HUES6 (cell line): ENCODE results near the gene TAF7.
"Not testable (repeated sequence)": the region's sequence is repeated elsewhere in the genome, so short reads cannot be mapped to it uniquely, and the experiment has no call there.

Experiments used
- H3K27ac ChIP-seq: 2 replicates; pipeline ENCODE4 v1.7.0; 2013; ENCODE audit warnings: low read depth, mild to moderate bottlenecking, low read length, inconsistent platforms
- H3K27me3 ChIP-seq: 2 replicates; pipeline ENCODE4 v1.6.1; 2013; ENCODE audit warnings: low read length; ENCODE audit not compliant: control insufficient read depth, insufficient read depth
- H3K36me3 ChIP-seq: 2 replicates; pipeline ENCODE4 v1.6.1; 2013; ENCODE audit warnings: low read length; ENCODE audit not compliant: control insufficient read depth, insufficient read depth
- H3K4me1 ChIP-seq: 2 replicates; pipeline ENCODE4 v1.6.1; 2013; ENCODE audit warnings: low read length; ENCODE audit not compliant: control insufficient read depth, insufficient read depth
- H3K4me3 ChIP-seq: 2 replicates; pipeline ENCODE4 v1.5.1; 2013; ENCODE audit warnings: low read depth, low read length
- H3K9ac ChIP-seq: one replicate; pipeline ENCODE4 v1.6.1; 2013; ENCODE audit warnings: mild to moderate bottlenecking, low read length
- H3K9me3 ChIP-seq: 2 replicates; pipeline ENCODE4 v1.6.1; 2013; ENCODE audit warnings: low read depth, low read length; ENCODE audit not compliant: control insufficient read depth, insufficient read depth

The TAF7 gene

GRCh38 chr5:141354900-141355469, 34.4 kb upstream of the TAF7 start, which contains the start of gene PCDHGA4:
TSS of gene PCDHGA4 (plus strand) at chr5:141355021. CDS start at chr5:141355108, 87 bp downstream.
- Histone ChIP-seq H3K27ac (no peak within 1 kb of the TSS), H3K9me3 (peaks cover 48% of the 10 kb centered on the region), H3K4me3 (no peak within 1 kb of the TSS), H3K36me3 (no peaks in the 10 kb centered on the region), H3K9ac (no peak within 1 kb of the TSS), H3K27me3 (no peaks in the 10 kb centered on the region), H3K4me1 (no peaks in the 10 kb centered on the region)

- no peak overlapping the region for H3K4me3 ChIP-seq
- no peaks in the 10 kb centered on the region for H3K27me3 ChIP-seq
- H3K9ac ChIP-seq: no peak overlapping the region
- H3K36me3 ChIP-seq: no peaks in the 10 kb centered on the region
- no peaks in the 10 kb centered on the region for H3K4me1 ChIP-seq
- no peak overlapping the region for H3K27ac ChIP-seq
- peaks cover 41% of the 10 kb centered on the region for H3K9me3 ChIP-seq
Observed at GRCh38 chr5:141351591-141351990, 31.0 kb upstream of the TAF7 start.

GRCh38 chr5:141349917-141350619, 29.5 kb upstream of the TAF7 start, which contains the start of gene PCDHGB1:
TSS of gene PCDHGB1 (plus strand) at chr5:141350099. CDS start at chr5:141350261, 162 bp downstream.
- peak within 1 kb of the TSS; percentile 47 for H3K4me3 ChIP-seq
- no peaks in the 10 kb centered on the region for H3K36me3 ChIP-seq
- no peaks in the 10 kb centered on the region for H3K27me3 ChIP-seq
- no peaks in the 10 kb centered on the region for H3K4me1 ChIP-seq
- no peak within 1 kb of the TSS for H3K9ac ChIP-seq
- H3K9me3 ChIP-seq: peaks cover 32% of the 10 kb centered on the region
- H3K27ac ChIP-seq: no peak within 1 kb of the TSS

- H3K4me1 ChIP-seq, H3K27me3 ChIP-seq, H3K4me3 ChIP-seq, H3K9ac ChIP-seq, H3K36me3 ChIP-seq, H3K27ac ChIP-seq: not testable (repeated sequence)
- H3K9me3 ChIP-seq: peaks cover 33% of the 10 kb centered on the region
Observed at GRCh38 chr5:141346017-141346416, 25.4 kb upstream of the TAF7 start.

- Histone ChIP-seq H3K36me3 (no peaks in the 10 kb centered on the region), H3K9ac (no peak overlapping the region), H3K27me3 (no peaks in the 10 kb centered on the region), H3K4me1 (no peaks in the 10 kb centered on the region), H3K4me3 (no peak overlapping the region), H3K9me3 (peaks cover 31% of the 10 kb centered on the region), H3K27ac (no peak overlapping the region)
Observed at GRCh38 chr5:141345327-141345726, 24.7 kb upstream of the TAF7 start.

DNA sequence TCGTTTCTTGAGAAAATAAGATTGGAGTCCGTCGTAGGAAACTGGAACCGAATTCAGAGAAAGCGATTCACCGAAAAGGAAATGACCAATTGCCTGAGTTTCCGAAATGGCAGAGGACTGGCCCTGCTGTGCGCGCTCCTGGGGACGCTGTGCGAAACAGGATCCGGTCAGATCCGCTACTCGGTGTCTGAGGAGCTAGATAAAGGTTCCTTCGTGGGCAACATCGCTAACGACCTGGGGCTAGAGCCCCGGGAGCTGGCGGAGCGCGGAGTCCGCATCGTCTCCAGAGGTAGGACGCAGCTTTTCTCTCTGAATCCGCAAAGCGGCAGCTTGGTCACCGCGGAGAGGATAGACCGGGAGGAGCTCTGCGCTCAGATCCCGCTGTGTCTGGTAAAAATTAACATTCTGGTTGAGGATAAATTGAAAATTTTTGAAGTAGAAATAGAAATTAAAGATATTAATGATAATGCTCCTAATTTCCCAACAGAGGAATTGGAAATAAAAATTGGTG, 23.4 kb upstream of the TAF7 start:
- Histone ChIP-seq H3K9ac (no peak overlapping the region), H3K27me3 (no peaks in the 10 kb centered on the region), H3K4me3 (peak overlapping the region; percentile 46; the same call in 1 of the 2 replicates), H3K4me1 (no peaks in the 10 kb centered on the region), H3K9me3 (peaks cover 41% of the 10 kb centered on the region), H3K36me3 (no peaks in the 10 kb centered on the region), H3K27ac (no peak overlapping the region)

- no peak within 1 kb of the TSS for H3K27ac ChIP-seq
- H3K9me3 ChIP-seq: peaks cover 45% of the 10 kb centered on the region
- peak within 1 kb of the TSS; percentile 46; the same call in 1 of the 2 replicates for H3K4me3 ChIP-seq
- no peaks in the 10 kb centered on the region for H3K36me3 ChIP-seq
- no peak within 1 kb of the TSS for H3K9ac ChIP-seq
- H3K27me3 ChIP-seq: no peaks in the 10 kb centered on the region
- no peaks in the 10 kb centered on the region for H3K4me1 ChIP-seq
Observed at GRCh38 chr5:141343242-141343952, 22.8 kb upstream of the TAF7 start, which contains the start of gene PCDHGA3. TSS of gene PCDHGA3 (plus strand) at chr5:141343829. CDS start at chr5:141344034, 205 bp downstream.

DNA sequence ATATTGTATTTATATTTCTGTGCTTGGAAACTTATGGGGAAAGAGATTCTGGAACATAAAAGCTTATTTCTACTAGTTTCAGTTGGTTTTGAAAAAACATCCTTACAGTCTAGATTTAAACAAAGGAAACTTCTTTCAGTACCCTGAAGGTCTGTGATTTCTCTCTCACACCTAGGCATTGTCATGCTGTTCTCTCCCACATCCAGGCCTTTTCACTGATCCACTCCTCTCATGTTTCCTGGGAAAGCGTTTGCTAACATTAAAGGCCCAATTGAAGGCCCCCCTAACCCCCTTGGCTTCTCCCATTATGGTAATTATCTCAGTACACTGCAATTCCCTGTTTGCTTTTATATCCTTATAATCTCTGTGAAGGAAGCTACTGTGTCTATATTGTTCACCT, 22.2 kb upstream of the TAF7 start:
- no peak overlapping the region for H3K9ac ChIP-seq
- no peaks in the 10 kb centered on the region for H3K36me3 ChIP-seq
- H3K27me3 ChIP-seq: no peaks in the 10 kb centered on the region
- H3K4me3 ChIP-seq: no peak overlapping the region
- no peaks in the 10 kb centered on the region for H3K4me1 ChIP-seq
- H3K27ac ChIP-seq: no peak overlapping the region
- peaks cover 49% of the 10 kb centered on the region for H3K9me3 ChIP-seq

- not testable (repeated sequence) for H3K9ac ChIP-seq, H3K4me3 ChIP-seq, H3K36me3 ChIP-seq, H3K27ac ChIP-seq, H3K4me1 ChIP-seq, H3K27me3 ChIP-seq
- peaks cover 49% of the 10 kb centered on the region for H3K9me3 ChIP-seq
Observed at GRCh38 chr5:141340781-141341354, 20.3 kb upstream of the TAF7 start.

- Histone ChIP-seq H3K4me3 (0 out of 2 replicates have a peak within 1 kb of the TSS, but pooled peaks have one; percentile 25), H3K36me3 (no peaks in the 10 kb centered on the region)
Observed at GRCh38 chr5:141338538-141339306, 18.1 kb upstream of the TAF7 start, which contains the start of gene PCDHGA2. TSS of gene PCDHGA2 (plus strand) at chr5:141338760.

More at GRCh38 chr5:141338538-141339306, 18.1 kb upstream of the TAF7 start, which contains the start of gene PCDHGA2:
- no peak within 1 kb of the TSS for H3K9ac ChIP-seq
- no peak within 1 kb of the TSS for H3K27ac ChIP-seq
- peaks cover 34% of the 10 kb centered on the region for H3K9me3 ChIP-seq
- H3K4me1 ChIP-seq: no peaks in the 10 kb centered on the region
- H3K27me3 ChIP-seq: no peaks in the 10 kb centered on the region
